Fibroblast of lung (primary cell): ENCODE results near the gene RPUSD3. TPM values are rescaled to one million over a fixed set of nuclear protein-coding genes. Genes with fewer than 3 reads are reported as not detected.
A peak's percentile ranks its signal among the peaks of the same experiment; 100 is the strongest.

Experiments used
- DNase-seq, 2 donors: peaks; one replicate each; pipeline versions ENCODE4 v3.0.0 to v3.0.0-alpha.2; 2010; ENCODE audit warnings: low read depth in 2 of 2
- H2AFZ ChIP-seq: 2 replicates; pipeline ENCODE4 v1.5.1; 2012; ENCODE audit warnings: low read length, control low read depth, inconsistent platforms
- H3K27ac ChIP-seq: 2 replicates; pipeline ENCODE4 v1.5.1; 2011; ENCODE audit warnings: low read length, control low read depth; ENCODE audit not compliant: insufficient read depth
- H3K27me3 ChIP-seq: 2 replicates; pipeline ENCODE4 v1.5.1; 2011; ENCODE audit warnings: mild to moderate bottlenecking, low read length; ENCODE audit not compliant: control insufficient read depth, insufficient read depth
- H3K36me3 ChIP-seq: 2 replicates; pipeline ENCODE4 v1.5.1; 2011; ENCODE audit warnings: low read length; ENCODE audit not compliant: control insufficient read depth, insufficient read depth
- H3K4me1 ChIP-seq: 2 replicates; pipeline ENCODE4 v1.5.1; 2011; ENCODE audit warnings: low read length; ENCODE audit not compliant: control insufficient read depth, insufficient read depth; ENCODE audit errors: extremely low read depth
- H3K4me2 ChIP-seq: 2 replicates; pipeline ENCODE4 v1.5.1; 2011; ENCODE audit warnings: low read length, control low read depth; ENCODE audit not compliant: insufficient read depth; ENCODE audit errors: extremely low read depth
- H3K4me3 ChIP-seq, 4 experiments: fragments of 200-600 bp in 1 of 4; sonication (generic) in 1 of 4; replicated peaks in 1 of 4; 2 replicates each; pipeline ENCODE4 v1.5.1; 2011 to 2016; ENCODE audit warnings: low read length in 4 of 4, low read depth in 3 of 4, mild to moderate bottlenecking in 3 of 4, control low read depth in 2 of 4, inconsistent platforms in 1 of 4, mixed read lengths in 1 of 4; ENCODE audit not compliant: insufficient read depth in 1 of 4; ENCODE audit errors: control extremely low read depth in 1 of 4
- H3K79me2 ChIP-seq: 2 replicates; pipeline ENCODE4 v1.5.1; 2012; ENCODE audit warnings: mild to moderate bottlenecking, low read length, inconsistent platforms; ENCODE audit not compliant: control insufficient read depth, insufficient read depth
- H3K9ac ChIP-seq: 2 replicates; pipeline ENCODE4 v1.5.1; 2011; ENCODE audit warnings: mild to moderate bottlenecking, low read length, control low read depth; ENCODE audit not compliant: insufficient read depth
- H3K9me3 ChIP-seq: 2 replicates; pipeline ENCODE4 v1.5.1; 2012; ENCODE audit warnings: low read depth, low read length; ENCODE audit not compliant: control insufficient read depth, insufficient read depth
- H4K20me1 ChIP-seq: 2 replicates; pipeline ENCODE4 v1.5.1; 2011; ENCODE audit warnings: low read length; ENCODE audit not compliant: control insufficient read depth, insufficient read depth; ENCODE audit errors: extremely low read depth
- CTCF ChIP-seq, 2 donors: IDR thresholded peaks in 1 of 2; conservative IDR thresholded peaks in 1 of 2; 1 replicate in 1 of 2; 2 replicates in 1 of 2; pipeline ENCODE4 v1.5.1; 2011 to 2012; ENCODE audit warnings: low read length in 2 of 2, control low read depth in 1 of 2, inconsistent platforms in 1 of 2, low read depth in 1 of 2, mild to moderate bottlenecking in 1 of 2
- EZH2 ChIP-seq: IDR thresholded peaks from 2 replicates; pipeline ENCODE4 v1.5.1; 2012; ENCODE audit warnings: low read length, control low read depth, mild to moderate bottlenecking; ENCODE audit errors: missing control alignments
- polyA plus RNA-seq, 2 donors: library from polyadenylated mRNA; depleted of rRNA in 1 of 2; stranded (reverse) in 1 of 2; unstranded in 1 of 2; fragments of >200 nt; gene quantifications; 2 replicates each; pipeline ENCODE4 v1.2.1, GENCODE V29; 2011 to 2012; ENCODE audit warnings: missing spikeins in 1 of 2
- total RNA-seq: library from RNA; depleted of rRNA; stranded (reverse); fragments of >200 nt; gene quantifications from 2 replicates; pipeline ENCODE4 v1.2.1, GENCODE V29; 2014

RPUSD3 gene
- total and polyA plus RNA-seq, 2 donors (not counting 1 experiment from before 2014, with no cell fraction given): 17.3 to 22.1 TPM

- no peak overlapping the region for H3K27ac ChIP-seq
- H3K9ac ChIP-seq: no peak overlapping the region
- no peaks in the 10 kb centered on the region for H3K9me3 ChIP-seq
- H2AFZ ChIP-seq: no peak overlapping the region
- no peaks in the 10 kb centered on the region for H3K4me1 ChIP-seq
- no peaks in the 10 kb centered on the region for H3K36me3 ChIP-seq
- H3K27me3 ChIP-seq: no peaks in the 10 kb centered on the region
- no peaks in the 10 kb centered on the region for H4K20me1 ChIP-seq
- TF ChIP-seq EZH2: no peak
- no peak for TF ChIP-seq CTCF (conservative IDR thresholded peaks at IDR 0.05 in 1 of 2, IDR thresholded peaks at IDR 0.05 in 1 of 2; ENCODE audit: low read depth in 1 of 2, low read length in 2 of 2)
- H3K79me2 ChIP-seq: no peaks in the 10 kb centered on the region
- no peak overlapping the region for H3K4me2 ChIP-seq
- H3K4me3 ChIP-seq: no peak overlapping the region
- no peak for DNase-seq
These were observed 27.8 kb downstream of the RPUSD3 start for GRCh38 chr3:9815986-9816385.

- no peak for DNase-seq
- Histone ChIP-seq H3K79me2 (no peaks in the 10 kb centered on the region), H4K20me1 (no peaks in the 10 kb centered on the region), H3K27ac (no peak overlapping the region), H3K4me1 (peaks cover 3% of the 10 kb centered on the region), H3K9ac (no peak overlapping the region), H3K4me2 (no peak overlapping the region), H2AFZ (no peak overlapping the region), H3K4me3 (no peak overlapping the region), H3K9me3 (no peaks in the 10 kb centered on the region), H3K27me3 (no peaks in the 10 kb centered on the region), H3K36me3 (no peaks in the 10 kb centered on the region)
- TF ChIP-seq EZH2 (no peak), CTCF (conservative IDR thresholded peaks at IDR 0.05 in 1 of 2, IDR thresholded peaks at IDR 0.05 in 1 of 2; ENCODE audit: low read depth in 1 of 2, low read length in 2 of 2) (no peak)
These were observed 30.8 kb downstream of the RPUSD3 start for GRCh38 chr3:9812870-9813483.

GRCh38 chr3:9810846-9811245 lies 33.0 kb downstream of the RPUSD3 start:
- H3K4me3 ChIP-seq: peak overlapping the region in 2 of 4 experiments; percentile 58 to 68
- H3K27me3 ChIP-seq: no peaks in the 10 kb centered on the region
- no peaks in the 10 kb centered on the region for H3K79me2 ChIP-seq
- H3K9ac ChIP-seq: no peak overlapping the region
- H3K36me3 ChIP-seq: peaks cover 7% of the 10 kb centered on the region
- no peak overlapping the region for H2AFZ ChIP-seq
- H3K4me1 ChIP-seq: peaks cover 3% of the 10 kb centered on the region
- H3K4me2 ChIP-seq: peak overlapping the region; percentile 82
- no peaks in the 10 kb centered on the region for H3K9me3 ChIP-seq
- no peak for TF ChIP-seq EZH2
- TF ChIP-seq CTCF (conservative IDR thresholded peaks at IDR 0.05 in 1 of 2, IDR thresholded peaks at IDR 0.05 in 1 of 2; ENCODE audit: low read depth in 1 of 2, low read length in 2 of 2): no peak
- no peak for DNase-seq
- no peaks in the 10 kb centered on the region for H4K20me1 ChIP-seq
- no peak overlapping the region for H3K27ac ChIP-seq
